ENCODE measurements around the gene NEK6.

Gene NEK6

DNA sequence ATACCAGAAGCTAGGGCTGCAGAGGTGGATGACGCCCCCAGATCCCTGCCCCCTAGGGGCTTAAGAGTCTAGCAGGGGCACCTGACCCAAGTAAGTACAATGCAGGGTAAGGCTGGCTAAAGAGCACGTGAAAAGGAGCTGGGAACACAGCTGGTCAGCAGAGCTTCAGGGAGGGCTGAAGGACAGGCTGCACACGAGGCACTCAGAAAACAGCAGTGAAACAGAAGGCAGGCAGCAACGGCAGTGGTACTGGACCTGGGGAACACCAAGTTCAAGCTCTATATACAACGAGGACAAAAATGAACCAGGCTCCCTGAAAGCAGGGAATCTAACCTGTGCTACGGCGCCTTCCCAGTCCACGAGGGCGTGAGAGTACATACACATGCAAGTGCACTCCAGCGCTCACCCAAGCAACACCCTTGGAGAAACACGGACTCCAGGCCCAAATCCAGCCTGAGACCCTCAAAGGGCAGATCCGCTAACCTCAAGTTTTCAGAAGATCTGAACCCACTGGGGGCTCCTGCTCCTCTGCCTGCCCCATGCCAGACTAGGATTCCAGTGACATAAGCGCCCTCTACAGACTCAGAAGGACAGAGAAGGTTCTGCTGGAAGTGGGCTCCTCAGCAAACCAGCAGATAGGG is 100.1 kb downstream of the NEK6 start:
- DNase-seq, result no peak

DNA sequence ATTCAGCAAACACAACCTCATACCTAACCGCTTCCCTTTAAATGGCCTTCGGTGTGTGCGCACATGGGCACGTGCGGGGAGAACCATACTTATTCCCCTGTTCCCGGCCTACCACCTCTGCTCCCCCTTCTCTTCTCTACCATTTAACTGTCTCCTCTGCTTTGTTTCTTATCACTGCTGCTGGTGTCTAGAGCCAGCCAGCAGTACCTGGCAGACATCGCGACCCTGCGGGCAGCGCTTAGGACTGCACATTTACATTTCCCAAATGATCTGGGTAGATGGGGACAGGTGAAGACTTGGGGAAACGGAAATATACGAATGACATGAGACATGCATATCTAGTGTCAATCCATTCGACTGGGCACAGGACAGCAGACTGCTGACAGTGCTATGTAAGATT is 100.9 kb downstream of the NEK6 start:
- no peak for DNase-seq

DNA sequence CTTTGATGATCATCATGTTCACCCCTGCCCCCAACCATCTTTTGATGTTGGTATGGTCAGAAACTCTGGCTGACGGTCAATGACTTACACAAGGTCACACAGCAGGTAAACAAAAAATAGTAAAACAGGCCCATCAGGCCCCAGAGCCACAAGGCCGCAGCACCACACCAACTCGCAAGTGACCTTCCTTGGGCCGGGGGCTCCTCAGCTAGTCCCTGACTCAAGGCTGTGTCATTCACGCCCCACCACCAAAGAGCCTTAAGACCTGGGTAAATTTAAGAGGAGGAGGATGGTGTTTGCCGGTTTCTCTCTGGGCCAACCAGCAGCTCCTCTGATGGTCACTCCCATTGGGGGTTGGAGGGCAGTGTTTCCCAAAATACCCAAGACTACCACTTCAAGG is 101.7 kb downstream of the NEK6 start:
- DNase-seq, result no peak

DNA sequence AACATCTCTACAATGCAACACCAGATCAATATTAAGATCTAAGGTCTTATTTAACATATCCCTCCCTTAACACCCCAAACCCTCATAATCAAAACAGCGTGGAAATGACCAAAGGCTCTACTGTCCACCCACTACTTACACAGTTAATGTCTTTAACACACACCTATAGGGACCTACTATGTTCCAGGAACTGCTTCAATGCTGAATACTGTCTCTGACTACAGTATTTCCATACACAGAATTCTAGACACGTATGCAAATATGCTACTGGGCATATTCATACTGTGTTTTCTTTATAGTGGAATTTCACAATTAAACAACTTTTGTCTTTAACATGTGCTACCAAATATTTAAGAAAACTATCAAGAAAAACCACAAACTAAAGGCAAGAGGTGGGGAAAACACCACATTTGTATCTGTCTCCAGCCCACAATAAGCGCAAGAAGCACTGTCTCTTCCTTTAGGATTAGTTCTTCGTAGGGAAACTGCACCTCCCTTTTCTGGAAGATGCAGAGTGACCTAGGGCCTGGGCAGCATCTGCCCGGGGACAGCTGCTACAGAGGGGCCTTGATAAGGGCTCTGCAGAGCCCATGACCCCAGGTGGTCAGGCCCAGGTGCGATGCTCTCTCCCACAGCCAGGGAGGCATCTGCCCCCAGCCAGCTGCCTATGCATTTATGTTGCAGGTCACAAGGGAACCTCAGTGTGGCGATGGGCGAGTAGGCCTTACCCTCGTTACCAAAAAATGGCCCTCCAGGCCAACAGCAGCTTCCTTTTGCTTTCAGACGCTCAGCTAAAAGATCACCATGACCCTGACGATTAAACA is 102.3 kb downstream of the NEK6 start:
- no peak for DNase-seq

DNA sequence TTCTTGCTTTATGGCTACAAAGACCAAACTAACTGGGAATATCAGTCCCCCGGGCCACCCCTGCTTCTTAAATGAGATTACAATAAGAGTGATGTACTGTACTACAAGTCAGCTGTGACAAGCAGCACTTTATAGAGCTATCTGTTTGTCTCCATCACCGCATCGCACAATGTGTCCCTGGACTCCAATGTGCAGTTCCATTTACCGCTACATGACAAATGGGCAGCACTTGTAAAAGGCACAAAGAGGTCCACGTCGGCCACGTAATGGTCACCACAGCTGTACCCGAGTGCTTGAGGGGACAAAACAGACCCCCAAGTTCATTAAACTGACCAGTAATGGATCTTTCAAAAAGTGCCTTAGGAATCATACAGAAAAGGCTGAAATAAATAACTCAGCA is 103.4 kb downstream of the NEK6 start:
- DNase-seq, result no peak

DNA sequence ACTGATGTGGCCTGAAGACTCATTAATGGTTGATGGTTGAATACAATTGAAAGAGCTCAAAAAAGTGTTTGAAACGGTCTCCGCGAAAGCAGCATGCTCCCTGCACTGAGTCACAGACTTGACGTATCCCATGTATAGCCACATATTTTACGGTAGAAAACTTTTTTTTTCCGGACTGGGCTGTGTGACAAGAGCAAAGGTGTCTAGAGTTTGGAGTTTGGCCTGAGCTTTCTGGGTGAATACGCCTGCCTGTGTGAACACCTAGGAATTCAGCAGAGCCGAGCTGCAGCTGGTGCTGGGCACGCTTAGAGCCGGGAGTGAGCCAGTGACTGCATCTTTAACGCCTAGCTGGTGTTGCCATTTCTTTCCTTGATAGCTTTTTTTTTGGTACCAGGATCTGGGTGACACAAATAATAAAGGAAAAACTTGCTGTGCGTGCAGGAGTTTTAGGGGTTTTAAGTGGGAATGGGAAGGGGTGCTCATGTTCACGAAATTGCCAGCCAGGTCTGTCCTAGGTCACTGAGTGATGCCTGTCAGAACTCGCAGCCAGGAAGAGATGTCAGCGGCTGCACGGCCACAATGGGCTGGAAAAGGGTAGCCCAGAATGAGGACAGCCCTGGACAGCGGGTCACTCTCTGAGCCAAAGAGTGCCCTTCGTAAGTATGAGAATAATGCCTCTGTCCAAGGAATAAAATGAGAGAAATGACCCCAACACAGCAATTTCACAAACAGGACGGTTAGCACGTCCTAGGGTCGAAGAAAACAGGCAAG is 105.8 kb downstream of the NEK6 start:
- no peak for DNase-seq

DNA sequence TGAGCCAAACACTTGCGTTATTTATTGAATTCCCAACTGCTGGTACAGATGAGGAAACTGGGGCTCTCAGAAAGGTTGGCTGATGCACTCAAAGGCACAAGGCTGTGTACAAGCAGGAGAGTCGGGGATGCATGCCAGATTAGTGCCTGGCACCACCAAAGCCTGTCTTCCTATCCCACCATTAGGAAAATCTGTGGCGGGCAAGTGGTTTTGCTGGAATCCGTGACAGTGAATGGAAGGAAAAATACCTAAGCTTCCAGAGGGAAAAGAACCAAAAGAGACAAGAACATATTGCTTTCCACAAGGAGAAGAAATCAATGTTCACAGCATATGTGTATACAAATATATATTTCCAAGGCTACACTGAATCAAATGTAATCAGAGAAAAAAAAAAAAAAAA is 106.4 kb downstream of the NEK6 start:
- no peak for DNase-seq

DNA sequence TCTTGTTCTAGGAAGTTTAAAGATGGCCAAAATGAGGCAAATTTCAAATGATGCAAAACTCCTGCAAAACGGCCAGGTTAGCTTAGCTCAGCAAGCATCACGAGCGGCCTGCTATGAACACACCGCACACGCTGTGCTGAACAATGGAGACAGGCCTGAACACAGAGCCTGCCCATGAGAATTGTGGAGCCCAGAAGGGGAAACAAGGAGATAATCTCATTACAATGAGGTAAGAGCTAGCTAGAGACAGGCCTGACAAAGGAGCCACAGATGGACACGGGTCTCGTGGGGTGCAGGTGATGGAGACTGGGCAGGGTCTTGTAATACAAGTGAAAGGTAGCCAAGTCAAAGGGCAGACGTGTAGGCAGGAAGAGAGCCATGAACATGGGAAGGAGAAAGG is 107.3 kb downstream of the NEK6 start:
- no peak for DNase-seq

DNA sequence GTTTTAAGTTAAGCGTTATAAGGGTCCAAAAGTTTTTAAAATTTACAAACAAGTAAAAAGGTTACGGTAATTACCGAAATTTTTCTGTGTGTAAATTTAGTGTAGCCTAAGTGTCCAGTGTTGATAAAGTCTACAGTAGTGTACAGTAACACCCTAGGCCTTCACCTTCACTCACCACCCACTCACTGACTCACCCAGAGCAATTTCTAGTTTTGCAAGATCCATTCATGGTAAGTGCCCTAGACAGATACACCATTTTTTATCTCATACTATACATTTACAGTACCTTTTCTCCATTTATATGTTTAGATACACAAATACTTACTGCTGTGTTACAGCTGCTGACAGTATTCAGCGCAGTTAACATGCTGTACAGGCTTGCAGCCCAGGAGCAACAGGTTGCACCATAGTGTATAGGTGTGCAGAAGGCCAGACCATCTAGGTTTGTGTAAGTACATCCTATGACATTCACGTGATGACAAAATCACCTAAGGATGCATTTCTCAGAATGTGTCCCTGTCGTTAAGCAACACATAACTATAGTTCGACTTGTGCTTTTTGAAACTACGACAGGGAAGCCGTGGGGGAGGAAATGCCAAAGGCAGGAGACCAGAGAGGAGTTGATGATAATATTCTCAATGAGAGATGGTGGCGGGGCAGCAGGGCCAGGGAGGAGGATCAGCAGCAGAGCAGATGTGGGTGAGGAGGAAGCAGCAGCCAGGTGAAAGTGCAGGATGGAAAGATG is 108.9 kb downstream of the NEK6 start:
- DNase-seq, result no peak

DNA sequence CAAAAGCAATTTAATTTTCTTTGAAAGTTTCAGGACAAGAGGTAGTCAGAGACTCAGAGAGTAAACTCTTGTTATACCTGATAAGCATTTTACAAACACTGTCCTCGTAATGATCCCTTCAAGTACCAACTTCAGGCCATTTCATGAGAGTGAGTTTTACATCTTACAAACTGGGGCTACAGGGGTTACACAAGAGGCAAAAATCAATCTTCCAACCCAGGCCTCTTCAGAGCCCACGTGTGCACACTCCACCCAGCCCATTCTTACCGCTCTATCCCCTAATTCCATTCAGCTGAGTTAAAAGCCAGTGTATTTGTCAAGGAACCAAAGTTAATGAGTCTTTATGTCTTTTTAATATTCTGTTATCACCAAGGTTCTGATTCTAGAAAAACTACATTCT is 110.9 kb downstream of the NEK6 start:
- no peak for DNase-seq

DNA sequence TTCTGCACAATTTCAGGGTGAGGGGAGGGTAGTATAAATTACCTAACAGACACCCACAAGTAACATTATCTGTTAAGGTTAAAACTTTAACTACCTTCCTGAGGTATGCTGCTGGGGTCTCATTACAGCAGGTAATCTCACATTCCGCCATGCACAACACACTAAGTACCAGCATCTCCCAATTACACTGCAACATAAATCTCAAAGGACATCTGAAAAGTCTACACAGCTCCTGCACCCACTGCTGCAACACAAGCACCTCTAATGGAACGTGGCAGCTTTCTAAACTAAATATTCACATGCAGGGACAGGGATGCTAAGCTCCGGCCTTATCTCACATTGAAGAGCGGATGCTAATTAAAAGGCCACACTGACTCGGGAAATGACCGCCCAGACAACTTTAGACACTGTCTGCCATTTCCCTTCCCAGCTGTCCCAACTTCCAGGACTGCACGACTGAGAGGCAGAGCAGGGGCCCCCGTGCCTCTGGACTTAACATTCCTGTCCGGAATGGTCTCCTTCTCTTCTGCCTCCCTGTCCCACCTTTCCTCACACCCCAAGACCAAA is 111.6 kb downstream of the NEK6 start:
- DNase-seq, result no peak

DNA sequence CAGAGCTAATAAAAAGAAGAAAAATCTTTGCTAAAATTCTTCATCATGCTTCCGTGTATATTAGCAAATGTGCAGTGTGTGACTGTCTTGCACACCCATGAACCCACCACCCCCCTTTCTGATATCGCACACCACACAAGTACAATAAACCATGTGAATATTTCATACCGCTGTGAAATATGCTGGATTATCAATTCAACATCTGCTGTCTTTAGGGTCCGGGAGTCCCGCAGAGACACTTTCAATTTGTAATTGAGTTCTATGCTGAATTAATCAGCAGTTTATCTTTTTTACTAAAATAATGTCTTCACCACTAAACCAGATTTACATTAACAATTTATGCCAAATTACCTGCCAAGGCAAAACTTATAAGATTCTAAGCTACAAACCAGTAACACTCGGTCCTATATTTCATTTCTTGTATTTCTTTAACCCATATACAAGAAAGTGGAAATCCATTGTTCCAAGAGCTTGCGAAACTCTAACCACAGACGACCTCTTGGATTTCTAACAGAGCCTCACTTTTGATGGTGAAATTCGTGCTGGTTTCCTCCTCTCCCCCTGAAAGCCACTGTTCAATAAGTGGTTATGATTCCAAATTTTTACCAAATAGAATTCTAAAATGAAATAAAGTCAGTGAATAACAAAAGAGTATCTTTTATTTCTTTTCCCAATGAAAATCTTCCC is 113.3 kb downstream of the NEK6 start:
- no peak for DNase-seq

DNA sequence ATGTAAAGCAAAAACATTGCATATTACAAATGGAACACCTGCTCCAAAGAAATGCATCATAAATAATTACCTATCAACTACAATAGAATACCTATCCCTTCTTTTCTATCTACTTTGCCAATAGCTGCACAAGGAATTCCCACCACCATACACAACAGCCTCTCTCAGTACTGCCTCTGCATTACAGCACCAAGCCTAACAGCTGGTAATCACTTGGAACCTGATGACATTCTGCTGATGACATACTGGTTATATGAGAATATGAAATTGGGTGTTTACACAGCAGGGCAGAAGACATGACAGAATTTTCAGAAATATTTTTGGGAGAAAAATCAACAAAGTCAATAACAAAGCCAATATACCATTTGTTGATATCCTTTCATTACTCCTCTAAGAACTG is 114.3 kb downstream of the NEK6 start:
- no peak for DNase-seq

DNA sequence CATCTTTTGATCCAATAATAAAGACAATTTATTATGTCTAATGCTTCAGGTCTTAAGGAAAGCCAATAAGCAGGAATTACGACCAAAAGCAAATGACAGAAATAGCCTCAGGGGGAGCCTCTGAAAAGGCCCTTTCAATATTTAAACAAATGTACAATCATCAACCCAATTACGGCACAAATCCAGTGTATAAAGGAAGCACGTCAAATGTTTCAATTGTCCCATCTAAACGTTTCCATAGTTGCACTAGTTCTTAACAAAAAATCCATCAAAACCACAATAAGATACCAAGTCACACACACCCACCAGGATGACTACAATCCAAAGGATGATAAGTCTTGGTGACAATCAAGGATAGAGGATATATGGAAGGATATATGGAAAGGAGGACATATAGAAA is 115.6 kb downstream of the NEK6 start:
- DNase-seq, result no peak

DNA sequence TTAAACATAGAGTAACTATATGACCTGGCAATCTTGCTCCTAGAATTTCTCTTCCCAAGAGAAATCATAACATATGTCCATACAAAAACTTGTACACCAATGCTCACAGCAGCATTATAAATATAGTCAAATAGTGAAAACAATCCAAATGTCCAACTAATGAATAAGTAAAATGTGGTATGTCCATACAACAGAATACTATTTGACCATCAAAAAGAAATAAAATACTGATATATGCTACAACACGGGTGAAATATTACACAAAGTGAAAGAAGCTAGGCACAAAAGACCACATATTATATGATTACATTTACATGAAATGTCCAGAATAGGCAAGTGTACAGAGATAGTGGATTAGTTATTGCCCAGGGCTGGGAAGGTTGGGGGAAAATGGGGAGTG is 116.1 kb downstream of the NEK6 start:
- DNase-seq, result no peak

DNA sequence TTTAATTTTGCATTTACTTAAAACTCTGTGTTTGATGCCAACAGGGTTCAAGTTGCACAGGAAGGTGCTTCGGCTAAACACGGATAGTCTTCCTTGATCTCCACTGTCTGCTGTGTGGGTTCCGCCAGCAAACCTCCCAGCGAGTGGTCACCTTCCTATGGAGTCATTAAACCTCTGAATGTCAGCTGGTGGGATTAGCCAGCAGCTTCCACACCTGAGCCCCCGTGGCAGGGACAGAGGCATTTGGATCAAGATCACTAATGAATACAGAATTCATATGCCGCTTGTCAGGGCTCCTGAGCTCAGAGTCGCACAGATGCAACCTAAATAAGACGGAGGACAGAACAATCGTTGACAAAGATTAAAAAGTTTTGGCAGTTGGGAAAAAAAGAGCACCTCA is 118.0 kb downstream of the NEK6 start:
- no peak for DNase-seq

DNA sequence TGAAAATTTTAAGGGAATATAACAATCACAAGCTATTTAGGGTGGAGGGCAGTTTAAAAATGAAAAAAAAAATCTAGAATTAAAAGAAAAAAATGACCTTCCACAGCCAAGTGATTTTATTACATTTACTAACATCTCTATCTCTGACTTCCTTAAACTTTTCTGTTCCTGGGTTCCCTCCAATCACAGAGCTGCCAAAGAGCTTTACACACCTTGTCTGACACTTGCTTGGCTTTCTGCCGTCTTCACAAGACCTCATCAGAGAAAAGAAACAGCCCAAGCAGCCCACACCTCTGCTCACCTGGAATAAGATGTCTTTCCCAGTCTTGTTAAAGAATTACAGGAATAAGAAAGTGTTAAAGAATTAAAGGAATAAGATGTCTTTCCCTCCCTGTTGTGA is 118.6 kb downstream of the NEK6 start:
- DNase-seq, result no peak

DNA sequence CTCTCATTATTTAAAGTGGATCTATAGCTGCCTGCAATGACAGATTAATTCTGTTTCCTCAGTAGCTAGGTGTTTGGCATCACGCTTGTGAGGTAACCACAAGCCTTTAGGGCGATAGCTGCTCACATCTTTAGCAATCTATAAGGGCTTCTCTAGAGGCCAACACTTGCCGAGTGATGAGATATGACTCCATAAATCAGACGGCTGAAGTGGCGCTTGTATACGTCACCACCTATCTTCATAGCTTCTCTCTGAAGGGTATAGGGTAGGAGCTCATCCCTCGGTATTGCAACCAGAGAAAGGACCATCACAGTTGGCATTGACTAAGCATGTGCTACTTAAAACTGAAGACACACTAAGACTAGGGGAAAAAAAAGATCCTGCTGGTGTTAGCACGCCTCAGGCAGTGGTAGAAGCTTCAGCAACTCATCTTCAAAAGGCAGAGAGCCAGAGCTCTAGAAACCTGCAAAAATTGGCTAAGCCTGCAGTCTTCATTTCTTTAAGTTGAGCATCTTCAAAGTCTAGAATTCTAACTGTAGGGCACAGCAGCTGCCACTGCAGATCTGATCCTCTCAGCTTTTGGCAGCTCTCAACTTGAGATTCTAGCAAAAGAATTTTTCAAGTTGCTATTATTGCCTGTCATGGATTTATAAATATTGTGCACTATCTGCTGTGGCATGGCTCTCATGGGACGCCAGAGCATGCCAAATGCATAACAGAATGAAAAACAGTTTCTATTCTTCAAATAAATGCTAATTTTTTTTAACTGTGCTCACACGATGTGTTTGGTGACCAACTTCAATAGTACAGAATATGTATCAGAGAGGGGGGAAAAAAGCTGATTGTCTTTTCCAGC is 120.0 kb downstream of the NEK6 start:
- DNase-seq, result no peak

DNA sequence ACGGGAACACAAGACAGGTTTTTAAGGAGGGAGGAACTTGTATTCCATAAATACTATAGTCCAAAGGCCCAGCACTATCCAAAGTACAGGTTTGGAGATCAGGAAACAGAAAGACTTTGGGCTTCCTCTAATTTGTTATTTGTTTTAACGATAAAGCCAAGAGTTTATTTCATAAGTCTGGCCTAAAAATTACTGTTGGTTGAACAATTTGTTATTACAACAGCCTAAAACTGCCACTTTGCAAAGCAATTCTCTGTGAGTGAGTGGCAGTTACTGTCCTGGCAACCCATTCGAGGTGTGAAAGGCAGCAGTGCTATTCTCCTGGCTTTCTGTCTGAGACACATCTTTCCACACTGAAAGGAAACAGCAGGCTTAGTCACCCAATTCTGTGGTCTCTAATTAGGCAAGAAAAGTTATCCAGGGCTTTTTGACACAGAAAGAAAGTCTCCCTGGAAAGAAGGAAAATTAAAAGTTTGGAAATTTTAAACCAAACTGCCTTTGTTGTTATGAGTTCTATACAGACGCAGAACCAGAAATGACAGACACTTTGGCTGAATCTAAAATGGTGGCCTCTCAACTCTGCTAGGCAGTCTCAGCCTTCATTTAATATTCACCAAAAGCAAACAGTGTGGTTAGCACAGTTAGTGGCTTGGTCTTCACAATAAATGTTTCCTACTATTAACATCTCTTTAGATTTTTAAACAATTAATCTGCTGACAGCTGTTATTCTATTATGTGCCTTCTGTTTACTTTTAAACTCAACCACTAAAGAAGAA is 123.6 kb downstream of the NEK6 start:
- DNase-seq, result no peak

DNA sequence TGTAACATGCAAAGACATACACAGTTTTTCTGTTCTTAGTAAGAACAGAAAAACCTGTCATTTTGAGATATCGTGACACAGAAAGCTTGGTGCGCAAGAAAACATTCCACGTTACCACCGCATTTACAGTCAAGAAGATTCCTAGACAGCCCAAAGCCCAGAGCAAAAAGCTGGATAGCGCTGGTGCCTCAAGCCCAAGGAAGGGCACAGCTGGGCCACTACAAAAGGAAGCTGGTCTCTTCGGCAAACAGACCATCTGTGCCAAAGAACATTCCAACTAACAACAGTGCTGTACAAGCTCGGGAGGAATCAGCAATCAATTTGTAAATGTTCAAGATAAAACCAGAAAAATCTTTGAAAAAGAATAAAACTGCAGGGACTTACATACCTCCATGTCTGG is 126.5 kb downstream of the NEK6 start:
- no peak for DNase-seq

DNA sequence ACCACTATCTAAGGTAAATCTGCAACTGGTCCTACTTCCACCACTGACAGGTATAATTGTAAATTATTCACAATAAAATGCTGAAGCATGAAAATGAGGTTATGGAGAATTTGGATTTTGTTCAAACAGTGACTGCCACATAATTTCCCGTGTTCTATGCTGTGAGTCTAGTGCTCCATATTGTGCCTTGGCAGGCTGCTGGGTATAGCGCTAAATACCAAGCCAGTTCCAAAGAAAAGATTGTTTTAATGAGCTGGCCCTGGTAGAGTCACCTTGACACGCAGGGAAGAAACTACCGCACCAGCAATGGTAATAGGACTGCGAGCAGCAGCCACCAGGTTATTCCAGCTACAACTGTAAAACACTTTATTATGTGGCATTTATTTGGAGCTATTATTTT is 127.1 kb downstream of the NEK6 start:
- no peak for DNase-seq

Data from CD4-positive, alpha-beta T cell treated with Interleukin-17A for 1 hour (primary cell).